BJ (cell line): ENCODE measurements around the gene WDR93. TPM values are rescaled to one million over a fixed set of nuclear protein-coding genes. Genes with fewer than 3 reads are reported as not detected.

Source experiments
- CTCF ChIA-PET: fragments of 350-600 bp; formaldehyde crosslinking; extraction: SDS; loops from one replicate; lab custom pipeline; 2021; ENCODE audit warnings: antibody characterized with exemption, inconsistent platforms; lab: Yijun Ruan, JAX
- POLR2A ChIA-PET: fragments of 300-600 bp; sonication (Branson Sonifier 250); formaldehyde crosslinking; extraction: SDS; loops from one replicate; lab custom pipeline; 2021; ENCODE audit warnings: antibody characterized with exemption; lab: Charles Lee
- DNase-seq: peaks from one replicate; pipeline ENCODE4 v3.0.0-alpha.2; 2011; ENCODE audit warnings: low read depth
- H3K27me3 ChIP-seq: 2 replicates; pipeline ENCODE4 v1.6.0; 2011; ENCODE audit warnings: low read length; ENCODE audit not compliant: control insufficient read depth, insufficient read depth
- H3K36me3 ChIP-seq: 2 replicates; pipeline ENCODE4 v1.5.1; 2011; ENCODE audit warnings: low read length; ENCODE audit not compliant: control insufficient read depth, insufficient read depth
- H3K4me3 ChIP-seq: 2 replicates; pipeline ENCODE4 v1.5.1; 2011; ENCODE audit warnings: low read depth, mild to moderate bottlenecking, control low read depth, low read length
- CTCF ChIP-seq: IDR thresholded peaks from 2 replicates; pipeline ENCODE4 v1.5.1; 2011; ENCODE audit warnings: low read depth, mild to moderate bottlenecking, control low read depth, inconsistent platforms, low read length, moderate library complexity; ENCODE audit not compliant: insufficient read depth
- polyA plus RNA-seq: library from polyadenylated mRNA; depleted of rRNA; stranded (reverse); fragments of >200 nt; gene quantifications from 2 replicates; pipeline ENCODE4 v1.2.3, GENCODE V29; 2011

Gene WDR93
- polyA plus RNA-seq, 1 experiment, result 0.15 TPM

- CTCF ChIA-PET, result interaction anchor here (0.6 to 5.4 kb wide), 2 partner anchors 62 to 152 kb away, joined by 3 to 25 read pairs; no protein-coding TSS in a partner anchor
- no peak for TF ChIP-seq CTCF
- peaks cover 19% of the 10 kb centered on the region for H3K27me3 ChIP-seq
- no peak overlapping the region for H3K4me3 ChIP-seq
- H3K36me3 ChIP-seq, result no peaks in the 10 kb centered on the region
- POLR2A ChIA-PET, result no interaction called here
- DNase-seq, result no peak
These were observed 45.2 kb downstream of the WDR93 start for GRCh38 chr15:89735773-89736172.

- H3K27me3 ChIP-seq, result peaks cover 5% of the 10 kb centered on the region
- ChIA-PET POLR2A (no interaction called here), CTCF (interaction anchor here (0.6 to 6.6 kb wide), 23 partner anchors 8 to 200 kb away, joined by 3 to 62 read pairs (median 4); partner anchors contain the start of genes ANPEP, AP3S2 and MESP1)
- DNase-seq, result peak; percentile 14
- peak; percentile 87 for TF ChIP-seq CTCF
- H3K36me3 ChIP-seq, result no peaks in the 10 kb centered on the region
- no peak overlapping the region for H3K4me3 ChIP-seq
These were observed 49.5 kb downstream of the WDR93 start for GRCh38 chr15:89740137-89740536.

GRCh38 chr15:89743011-89743410 lies 52.4 kb downstream of the WDR93 start:
- ChIA-PET CTCF (interaction anchor here (0.6 to 6.6 kb wide), 5 partner anchors 19 to 144 kb away, joined by 3 to 62 read pairs (median 29); no protein-coding TSS in a partner anchor), POLR2A (no interaction called here)
- Histone ChIP-seq H3K36me3 (no peaks in the 10 kb centered on the region), H3K4me3 (no peak overlapping the region), H3K27me3 (peaks cover 2% of the 10 kb centered on the region)
- no peak for DNase-seq
- TF ChIP-seq CTCF, result no peak

GRCh38 chr15:89743594-89743993 lies 53.0 kb downstream of the WDR93 start:
- no peak for DNase-seq
- ChIA-PET CTCF (interaction anchor here (1.5 to 6.6 kb wide), 4 partner anchors 18 to 144 kb away, joined by 4 to 62 read pairs (median 32); no protein-coding TSS in a partner anchor), POLR2A (no interaction called here)
- Histone ChIP-seq H3K36me3 (no peaks in the 10 kb centered on the region), H3K27me3 (peaks cover 2% of the 10 kb centered on the region), H3K4me3 (no peak overlapping the region)
- TF ChIP-seq CTCF, result no peak

- POLR2A ChIA-PET, result no interaction called here
- Histone ChIP-seq H3K36me3 (no peaks in the 10 kb centered on the region), H3K4me3 (no peak overlapping the region), H3K27me3 (peaks cover 2% of the 10 kb centered on the region)
- CTCF ChIA-PET, result interaction anchor here (0.6 to 6.6 kb wide), 3 partner anchors 9 to 129 kb away, joined by 3 to 29 read pairs (median 5); no protein-coding TSS in a partner anchor
- DNase-seq, result no peak
- no peak for TF ChIP-seq CTCF
These were observed 54.5 kb downstream of the WDR93 start for GRCh38 chr15:89745131-89745530.
